Measurements from ENCODE around the gene IQSEC1. TPM values are rescaled to one million over a fixed set of nuclear protein-coding genes. Genes with fewer than 3 reads are reported as not detected.

The IQSEC1 gene
- total and polyA plus RNA-seq, 9 of the 15 experiments (the other 6 are each of a cell fraction or from before 2014, with no cell fraction given): 0.56 to 39.0 (median 6.8) TPM

DNA sequence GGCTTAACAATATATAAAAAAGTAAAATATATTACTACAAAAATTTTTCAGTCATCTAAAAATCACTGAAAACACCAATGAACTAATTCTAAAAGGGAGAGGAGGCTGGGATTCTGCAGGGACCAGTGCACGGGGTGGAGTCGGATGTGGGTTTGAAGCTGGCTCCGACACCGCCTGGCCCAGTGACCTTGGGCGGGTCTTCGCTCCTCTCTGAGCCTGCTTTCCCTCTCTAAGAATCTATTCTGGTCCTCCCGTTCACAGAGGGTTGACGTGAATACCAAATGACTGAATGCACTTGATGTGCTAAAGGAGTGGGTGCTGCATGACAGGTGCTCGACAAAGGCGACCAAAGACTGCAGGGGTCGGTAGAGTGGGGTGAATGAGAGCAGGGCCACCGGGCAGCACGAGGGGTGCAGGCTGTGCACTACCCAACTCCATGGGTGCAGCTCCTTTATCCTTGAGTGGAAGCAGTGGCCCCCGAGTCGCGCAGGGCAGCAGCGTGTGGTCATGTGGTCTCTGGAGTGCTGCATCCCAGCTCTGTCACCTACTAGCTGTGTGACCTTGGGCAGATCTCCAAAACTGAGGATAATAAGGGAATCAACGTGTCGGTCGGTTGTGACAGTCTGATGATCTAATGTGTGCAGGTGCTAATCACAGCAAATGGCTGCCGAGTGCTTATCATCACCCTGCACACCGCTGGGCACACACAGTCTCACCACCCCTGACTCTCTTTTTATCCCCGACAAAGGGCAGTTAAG, 8.6 kb upstream of the IQSEC1 start (continued):
- TF ChIP-seq JUND (IDR thresholded peaks at IDR 0.05; ENCODE audit: borderline replicate concordance, low read depth, low read length) (peak; percentile 65; the same call in 1 of the 2 replicates), JUND (tag; IDR thresholded peaks at IDR 0.05; ENCODE audit: borderline replicate concordance, low read depth, low read length) (peak; percentile 45; the same call in 1 of the 3 replicates), CBFA2T2 (conservative IDR thresholded peaks at IDR 0.05) (peak; percentile 69), ZNF146 (CRISPR knock-in tag; IDR thresholded peaks at IDR 0.05; ENCODE audit: unreplicated experiment) (no peak)
- TF ChIP-seq, protein P1, sequence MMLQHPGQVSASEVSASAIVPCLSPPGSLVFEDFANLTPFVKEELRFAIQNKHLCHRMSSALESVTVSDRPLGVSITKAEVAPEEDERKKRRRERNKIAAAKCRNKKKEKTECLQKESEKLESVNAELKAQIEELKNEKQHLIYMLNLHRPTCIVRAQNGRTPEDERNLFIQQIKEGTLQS (IDR thresholded peaks at IDR 0.05): peak; percentile 43; the same call in 1 of the 2 replicates
- TF ChIP-seq, protein P1 (CRISPR knock-in tag; conservative IDR thresholded peaks at IDR 0.05): no peak

DNA sequence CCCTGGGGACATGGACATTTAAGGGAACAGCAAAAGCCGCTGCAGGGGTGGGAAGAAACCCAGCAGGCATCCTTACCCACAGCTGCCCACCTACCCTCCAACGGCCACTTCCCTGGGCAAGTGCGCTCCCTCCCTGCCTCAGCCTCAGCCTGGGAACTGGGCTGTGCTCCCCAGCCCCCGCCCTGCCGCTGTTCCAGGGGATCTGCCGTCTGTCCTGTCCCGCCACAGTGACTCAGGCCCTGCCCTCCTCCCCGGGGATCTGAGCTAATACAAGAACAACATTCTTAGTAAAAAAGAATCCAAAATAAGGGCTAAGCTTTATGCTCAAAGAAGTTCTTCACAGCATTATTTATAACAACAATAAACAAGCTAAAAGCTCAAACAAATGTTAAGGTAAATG, 7.4 kb upstream of the IQSEC1 start:
- POLR2A ChIA-PET: interaction anchor here (0.6 to 1.1 kb wide), 5 partner anchors 10 to 1332 kb away, joined by 3 to 4 read pairs (median 3); no protein-coding TSS in a partner anchor
- CTCF ChIA-PET (ENCODE audit: low intra/inter-chr PET ratio): no interaction called here
- Histone ChIP-seq H3K4me1 (replicated peaks in 1 of 2; ENCODE audit: control insufficient read depth in 2 of 2, insufficient read depth in 2 of 2, low read length in 2 of 2) (peaks cover 15 to 37% of the 10 kb centered on the region in 2 experiments; a peak in 4 of 5 replicates), H3K36me3 (ENCODE audit: control insufficient read depth, insufficient read depth, low read length) (no peaks in the 10 kb centered on the region), H3K9me3 (replicated peaks; ENCODE audit: control insufficient read depth, insufficient read depth, low read depth, low read length) (0 out of 2 replicates have a peak, but pooled peaks cover 1% of the 10 kb centered on the region), H3K27ac (ENCODE audit: extremely low read depth, low read depth, low read length) (no peak overlapping the region), H3K27me3 (ENCODE audit: control insufficient read depth in 2 of 2, insufficient read depth in 2 of 2, low read length in 2 of 2) (peaks cover 51 to 76% of the 10 kb centered on the region in 2 experiments), H3K4me2 (ENCODE audit: insufficient read depth, low read length) (no peak overlapping the region), H3K9me1 (ENCODE audit: control insufficient read depth, insufficient read depth, low read length) (no peaks in the 10 kb centered on the region), H4K20me1 (replicated peaks; ENCODE audit: control insufficient read depth, insufficient read depth, low read length) (peaks cover 33% of the 10 kb centered on the region), H3K79me2 (ENCODE audit: control insufficient read depth, insufficient read depth, low read length) (no peaks in the 10 kb centered on the region), H2AFZ (ENCODE audit: low read depth, low read length) (no peak overlapping the region), H3K9ac (ENCODE audit: insufficient read depth in 1 of 2, low read depth in 2 of 2, low read length in 2 of 2) (no peak overlapping the region), H3K4me3 (no peak overlapping the region)
- intact Hi-C loops (cut with micrococcal nuclease) (no loop called here), in situ Hi-C loops (cut with MboI) (no loop called here)
- FAIRE-seq: no peak
- no TSS peak for BruUV-seq (replicated peaks)
- ATAC-seq: no peak
- no peak for DNase-seq (ENCODE audit: extremely low read depth in 1 of 4, low spot score in 3 of 4)
- 5% methylated on average over 8 of the region's 8 CpGs for WGBS (ENCODE audit: insufficient coverage, low coverage, missing lambda C conversion rate)
- no peak for TF ChIP-seq ZHX1 (conservative IDR thresholded peaks at IDR 0.05; ENCODE audit: low read length)
- no peak for TF ChIP-seq ZNF586 (CRISPR knock-in tag; conservative IDR thresholded peaks at IDR 0.05)
